OCI-LY7 (cell line): ENCODE measurements around the gene RBM33.

Experiments used
- CTCF ChIP-seq: fragments of 200-600 bp; sonication (generic); conservative IDR thresholded peaks from 2 replicates; pipeline ENCODE4 v1.5.1; 2014; ENCODE audit warnings: mild to moderate bottlenecking, antibody characterized with exemption, low read length, moderate library complexity, mixed read lengths
- EZH2phosphoT487 ChIP-seq: fragments of 200-600 bp; sonication (generic); IDR thresholded peaks from 2 replicates; pipeline ENCODE4 v1.6.1; 2018; ENCODE audit warnings: low read depth, borderline replicate concordance, mild to moderate bottlenecking, mixed run types, antibody characterized with exemption, low read length, moderate library complexity, mixed read lengths

- TF ChIP-seq CTCF (no peak), EZH2phosphoT487 (no peak)
Observed at GRCh38 chr7:155620497-155620896, 24.0 kb upstream of the RBM33 start.
